ENCODE results near the gene CLCF1. TPM values are rescaled to one million over a fixed set of nuclear protein-coding genes. Genes with fewer than 3 reads are reported as not detected.

Gene CLCF1
- polyA plus RNA-seq (0.34 TPM in 1 of 2 replicates, not detected in the other), polyA minus RNA-seq (not detected in 2 replicates)

DNA sequence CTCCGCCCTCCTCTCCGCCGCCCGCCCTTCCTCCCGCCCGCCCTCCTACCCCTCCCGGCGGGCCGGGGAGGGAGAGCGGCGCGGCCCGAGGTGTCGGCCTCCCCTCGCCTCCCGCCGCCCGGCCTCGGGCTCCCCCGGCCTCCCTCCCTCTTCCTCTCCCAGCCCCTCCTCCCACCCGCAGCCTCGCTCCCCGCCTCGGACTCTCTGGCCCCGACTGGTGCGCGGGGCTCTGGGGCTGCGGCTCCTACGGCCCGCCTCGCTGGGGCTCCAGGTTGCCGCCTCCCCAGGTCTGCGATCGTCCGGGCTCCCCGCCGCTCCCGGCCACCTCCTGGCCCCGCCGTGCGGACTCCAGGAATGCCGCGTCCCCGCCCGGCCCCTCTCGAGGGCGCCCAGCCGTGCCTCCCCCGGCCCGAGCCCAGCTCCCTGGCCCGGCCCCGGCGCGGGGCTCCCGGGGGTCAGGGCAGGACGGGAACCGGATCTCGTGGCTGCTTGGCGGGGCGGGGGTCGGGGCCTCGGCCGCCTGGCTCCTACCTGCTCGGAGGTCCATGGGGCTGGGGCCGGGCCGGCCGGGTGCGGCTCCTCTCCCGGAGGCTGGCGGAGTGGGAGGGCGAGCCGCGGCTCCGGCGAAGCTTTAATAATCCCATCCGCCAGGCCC lies at the start of gene CLCF1:
TSS of gene CLCF1 (minus strand) at position 606 of the 655 bp plus-strand sequence. CDS start at position 547, 59 bp downstream.
- Histone ChIP-seq H3K27me3 (ENCODE audit: insufficient read depth, low read depth, low read length) (peaks cover 42% of the 10 kb centered on the region), H3K9ac (ENCODE audit: low read length) (peak within 1 kb of the TSS; percentile 57), H3K4me2 (ENCODE audit: low read length) (no peak within 1 kb of the TSS), H2AFZ (ENCODE audit: low read depth, low read length) (no peak within 1 kb of the TSS), H3K79me2 (replicated peaks; ENCODE audit: insufficient read depth, low read length) (no peaks in the 10 kb centered on the region), H3K9me3 (ENCODE audit: low read length) (no peaks in the 10 kb centered on the region), H3K36me3 (ENCODE audit: insufficient read depth, low read length) (no peaks in the 10 kb centered on the region), H3K9me2 (ENCODE audit: insufficient read depth, low read length) (no peaks in the 10 kb centered on the region), H3K4me3 (ENCODE audit: low read length) (peak within 1 kb of the TSS; percentile 64), H3K27ac (ENCODE audit: low read length) (no peak within 1 kb of the TSS), H4K20me1 (ENCODE audit: insufficient read depth) (no peaks in the 10 kb centered on the region), H3F3A (ENCODE audit: insufficient read depth, low read length, poor library complexity, severe bottlenecking) (no peaks in the 10 kb centered on the region)
- TF ChIP-seq RAD21 (conservative IDR thresholded peaks at IDR 0.05) (no peak), EZH2 (IDR thresholded peaks at IDR 0.05; ENCODE audit: borderline replicate concordance, insufficient read depth, low read length, poor library complexity, severe bottlenecking) (no peak), POLR2AphosphoS5 (IDR thresholded peaks at IDR 0.05) (no peak)

DNA sequence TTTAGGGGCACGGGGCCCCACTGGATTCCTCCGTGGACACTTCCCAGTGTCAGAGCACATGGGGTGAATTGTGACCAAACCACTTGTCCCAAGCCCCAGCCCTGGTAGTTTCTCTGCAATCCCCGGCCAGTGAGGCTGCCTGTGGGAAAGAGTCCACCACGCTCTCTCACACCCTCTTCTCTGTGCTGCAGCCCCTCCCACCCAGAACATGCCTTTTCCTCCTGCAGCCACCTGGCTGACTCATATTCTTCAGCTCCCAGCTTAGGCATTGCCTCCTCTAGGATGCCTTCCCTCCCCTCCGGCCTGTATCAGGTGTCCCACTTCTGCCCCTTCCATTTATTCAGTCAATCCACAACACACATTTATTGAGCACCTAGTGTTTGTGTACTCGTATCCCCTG lies 49.5 kb upstream of the CLCF1 start:
- Histone ChIP-seq H3K4me2 (ENCODE audit: low read length) (no peak overlapping the region), H3K27me3 (ENCODE audit: insufficient read depth, low read depth, low read length) (no peaks in the 10 kb centered on the region), H3K27ac (ENCODE audit: low read length) (no peak overlapping the region), H3K79me2 (replicated peaks; ENCODE audit: insufficient read depth, low read length) (no peaks in the 10 kb centered on the region), H3K9ac (ENCODE audit: low read length) (no peak overlapping the region), H4K20me1 (ENCODE audit: insufficient read depth) (no peaks in the 10 kb centered on the region), H3K36me3 (ENCODE audit: insufficient read depth, low read length) (no peaks in the 10 kb centered on the region), H3K9me2 (ENCODE audit: insufficient read depth, low read length) (no peaks in the 10 kb centered on the region), H3K4me3 (ENCODE audit: low read length) (no peak overlapping the region), H3F3A (ENCODE audit: insufficient read depth, low read length, poor library complexity, severe bottlenecking) (no peaks in the 10 kb centered on the region), H3K9me3 (ENCODE audit: low read length) (no peaks in the 10 kb centered on the region), H2AFZ (ENCODE audit: low read depth, low read length) (no peak overlapping the region)
- no peak for TF ChIP-seq POLR2AphosphoS5 (IDR thresholded peaks at IDR 0.05)

DNA sequence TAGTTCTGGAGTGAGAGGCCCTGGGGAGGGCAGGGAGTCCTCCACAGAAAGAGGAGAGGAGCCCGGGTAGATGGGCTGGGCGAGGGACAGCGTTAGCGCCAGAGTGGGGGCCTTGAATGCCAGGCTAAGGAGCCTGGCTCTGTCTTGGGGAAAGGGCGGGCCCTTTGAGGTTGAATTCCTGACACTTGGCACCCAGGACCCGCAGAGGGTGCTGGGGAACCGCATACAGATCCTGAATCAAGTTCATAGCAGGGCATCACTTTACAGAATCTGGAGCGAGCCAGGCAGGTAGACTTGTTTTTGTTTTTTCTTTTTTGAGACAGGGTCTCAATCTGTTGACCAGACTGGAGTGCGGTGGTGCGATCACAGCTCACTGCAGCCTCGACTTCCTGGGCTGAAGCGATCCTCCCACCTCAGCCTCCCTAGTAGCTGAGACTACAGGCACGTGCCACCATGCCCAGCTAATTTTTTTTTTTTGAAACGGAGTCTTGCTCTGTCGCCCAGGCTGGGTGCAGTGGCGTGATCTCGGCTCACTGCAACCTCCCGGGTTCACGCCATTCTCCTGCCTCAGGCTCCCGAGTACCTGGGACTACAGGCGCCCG lies 48.1 kb upstream of the CLCF1 start:
- Histone ChIP-seq H3K36me3 (ENCODE audit: insufficient read depth, low read length) (no peaks in the 10 kb centered on the region), H3K9me2 (ENCODE audit: insufficient read depth, low read length) (no peaks in the 10 kb centered on the region), H3K27me3 (ENCODE audit: insufficient read depth, low read depth, low read length) (peaks cover 4% of the 10 kb centered on the region), H3K9me3 (ENCODE audit: low read length) (no peaks in the 10 kb centered on the region), H4K20me1 (ENCODE audit: insufficient read depth) (no peaks in the 10 kb centered on the region), H3K79me2 (replicated peaks; ENCODE audit: insufficient read depth, low read length) (no peaks in the 10 kb centered on the region), H3K4me2 (ENCODE audit: low read length) (no peak overlapping the region), H3K4me3 (ENCODE audit: low read length) (peak overlapping the region; percentile 57), H2AFZ (ENCODE audit: low read depth, low read length) (no peak overlapping the region), H3F3A (ENCODE audit: insufficient read depth, low read length, poor library complexity, severe bottlenecking) (no peaks in the 10 kb centered on the region), H3K27ac (ENCODE audit: low read length) (no peak overlapping the region), H3K9ac (ENCODE audit: low read length) (no peak overlapping the region)
- TF ChIP-seq, protein P1, sequence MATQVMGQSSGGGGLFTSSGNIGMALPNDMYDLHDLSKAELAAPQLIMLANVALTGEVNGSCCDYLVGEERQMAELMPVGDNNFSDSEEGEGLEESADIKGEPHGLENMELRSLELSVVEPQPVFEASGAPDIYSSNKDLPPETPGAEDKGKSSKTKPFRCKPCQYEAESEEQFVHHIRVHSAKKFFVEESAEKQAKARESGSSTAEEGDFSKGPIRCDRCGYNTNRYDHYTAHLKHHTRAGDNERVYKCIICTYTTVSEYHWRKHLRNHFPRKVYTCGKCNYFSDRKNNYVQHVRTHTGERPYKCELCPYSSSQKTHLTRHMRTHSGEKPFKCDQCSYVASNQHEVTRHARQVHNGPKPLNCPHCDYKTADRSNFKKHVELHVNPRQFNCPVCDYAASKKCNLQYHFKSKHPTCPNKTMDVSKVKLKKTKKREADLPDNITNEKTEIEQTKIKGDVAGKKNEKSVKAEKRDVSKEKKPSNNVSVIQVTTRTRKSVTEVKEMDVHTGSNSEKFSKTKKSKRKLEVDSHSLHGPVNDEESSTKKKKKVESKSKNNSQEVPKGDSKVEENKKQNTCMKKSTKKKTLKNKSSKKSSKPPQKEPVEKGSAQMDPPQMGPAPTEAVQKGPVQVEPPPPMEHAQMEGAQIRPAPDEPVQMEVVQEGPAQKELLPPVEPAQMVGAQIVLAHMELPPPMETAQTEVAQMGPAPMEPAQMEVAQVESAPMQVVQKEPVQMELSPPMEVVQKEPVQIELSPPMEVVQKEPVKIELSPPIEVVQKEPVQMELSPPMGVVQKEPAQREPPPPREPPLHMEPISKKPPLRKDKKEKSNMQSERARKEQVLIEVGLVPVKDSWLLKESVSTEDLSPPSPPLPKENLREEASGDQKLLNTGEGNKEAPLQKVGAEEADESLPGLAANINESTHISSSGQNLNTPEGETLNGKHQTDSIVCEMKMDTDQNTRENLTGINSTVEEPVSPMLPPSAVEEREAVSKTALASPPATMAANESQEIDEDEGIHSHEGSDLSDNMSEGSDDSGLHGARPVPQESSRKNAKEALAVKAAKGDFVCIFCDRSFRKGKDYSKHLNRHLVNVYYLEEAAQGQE (IDR thresholded peaks at IDR 0.05; ENCODE audit: borderline replicate concordance): no peak
- TF ChIP-seq MXI1 (conservative IDR thresholded peaks at IDR 0.05; ENCODE audit: poor library complexity, severe bottlenecking): no peak

All from neural cell (in vitro differentiated cells).